GM10266 (cell line): Measurements from ENCODE around the gene SLC25A15.

Experiments used
- DNase-seq: peaks from one replicate; pipeline ENCODE4 v3.0.0; 2012; ENCODE audit errors: extremely low spot score
- TF ChIP-seq, protein P1 (sequence below): IDR thresholded peaks from 2 replicates; pipeline ENCODE4 v1.5.1; 2012; ENCODE audit warnings: mild to moderate bottlenecking, low read depth; ENCODE audit not compliant: control insufficient read depth, insufficient read depth; ENCODE audit errors: missing control alignments

The SLC25A15 gene

DNA sequence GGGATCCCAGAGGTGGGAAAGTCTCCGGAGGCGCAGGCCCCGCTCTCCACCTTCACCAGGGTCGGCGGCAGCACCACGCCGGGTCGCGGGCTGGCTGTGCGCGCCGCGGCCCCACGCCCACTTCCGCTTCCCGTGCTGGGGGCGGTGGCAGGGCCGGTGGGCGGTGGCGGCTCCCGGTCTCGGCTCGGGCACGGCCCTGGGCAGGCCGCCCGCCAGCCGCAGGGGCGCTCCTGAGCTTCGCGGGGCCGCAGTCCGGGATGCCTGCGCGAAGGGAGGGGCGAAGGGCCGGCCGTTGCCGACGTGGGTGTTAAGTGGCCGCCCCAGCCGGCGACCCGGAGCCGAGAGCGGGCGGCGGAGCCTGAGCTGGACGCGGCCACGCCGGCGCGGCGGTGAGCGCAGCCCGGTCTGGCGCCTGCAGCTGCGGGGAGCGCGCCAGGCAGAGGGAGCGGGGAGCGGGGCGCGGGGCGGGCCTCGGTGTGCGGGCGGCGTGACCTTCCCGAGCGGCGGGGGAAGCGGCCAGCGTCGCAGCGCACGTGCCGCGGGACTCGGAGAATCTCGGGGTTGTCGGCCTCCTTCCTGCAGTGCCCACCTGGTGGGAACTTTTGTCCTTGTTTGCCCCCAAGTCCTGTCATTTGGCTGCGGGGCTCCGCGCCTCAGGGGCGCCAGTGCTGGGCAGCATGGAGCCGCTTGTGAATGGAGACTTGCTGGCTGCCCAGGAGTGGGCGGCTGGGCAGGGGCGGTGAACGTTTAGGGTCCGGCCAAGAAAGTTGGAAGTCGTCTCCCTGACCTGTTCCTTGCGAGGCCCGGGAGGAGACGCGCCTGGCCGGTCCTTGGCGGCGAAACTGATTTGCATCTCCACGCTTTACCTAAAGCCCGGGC is at the start of gene SLC25A15:
SLC25A15 (plus strand) TSS at position 337 of the 879 bp plus-strand sequence. CDS start 3,616 bp downstream, outside the sequence.
- DNase-seq: peak; percentile 90
- TF ChIP-seq, protein P1, sequence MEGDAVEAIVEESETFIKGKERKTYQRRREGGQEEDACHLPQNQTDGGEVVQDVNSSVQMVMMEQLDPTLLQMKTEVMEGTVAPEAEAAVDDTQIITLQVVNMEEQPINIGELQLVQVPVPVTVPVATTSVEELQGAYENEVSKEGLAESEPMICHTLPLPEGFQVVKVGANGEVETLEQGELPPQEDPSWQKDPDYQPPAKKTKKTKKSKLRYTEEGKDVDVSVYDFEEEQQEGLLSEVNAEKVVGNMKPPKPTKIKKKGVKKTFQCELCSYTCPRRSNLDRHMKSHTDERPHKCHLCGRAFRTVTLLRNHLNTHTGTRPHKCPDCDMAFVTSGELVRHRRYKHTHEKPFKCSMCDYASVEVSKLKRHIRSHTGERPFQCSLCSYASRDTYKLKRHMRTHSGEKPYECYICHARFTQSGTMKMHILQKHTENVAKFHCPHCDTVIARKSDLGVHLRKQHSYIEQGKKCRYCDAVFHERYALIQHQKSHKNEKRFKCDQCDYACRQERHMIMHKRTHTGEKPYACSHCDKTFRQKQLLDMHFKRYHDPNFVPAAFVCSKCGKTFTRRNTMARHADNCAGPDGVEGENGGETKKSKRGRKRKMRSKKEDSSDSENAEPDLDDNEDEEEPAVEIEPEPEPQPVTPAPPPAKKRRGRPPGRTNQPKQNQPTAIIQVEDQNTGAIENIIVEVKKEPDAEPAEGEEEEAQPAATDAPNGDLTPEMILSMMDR: peak; percentile 57

DNA sequence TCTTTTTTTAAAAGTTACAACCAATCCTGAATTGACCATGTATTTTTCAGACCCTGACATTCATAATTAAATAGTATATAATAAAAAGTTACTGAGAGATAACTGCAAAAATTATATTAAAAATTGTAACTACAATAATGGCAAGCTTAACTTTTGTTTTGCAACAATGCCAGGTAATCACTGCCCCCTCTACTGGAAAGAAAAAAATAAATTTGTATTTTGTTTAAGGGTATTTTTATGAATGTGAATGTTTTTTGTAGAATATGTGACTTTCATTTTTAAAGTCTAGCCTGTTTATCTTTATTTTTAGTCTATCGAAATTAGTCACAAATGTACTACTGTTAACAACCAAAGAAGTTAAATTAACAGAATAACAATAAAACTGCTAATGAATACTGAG is 40.1 kb upstream of the SLC25A15 start:
- TF ChIP-seq, protein P1: no peak
- DNase-seq: no peak

DNA sequence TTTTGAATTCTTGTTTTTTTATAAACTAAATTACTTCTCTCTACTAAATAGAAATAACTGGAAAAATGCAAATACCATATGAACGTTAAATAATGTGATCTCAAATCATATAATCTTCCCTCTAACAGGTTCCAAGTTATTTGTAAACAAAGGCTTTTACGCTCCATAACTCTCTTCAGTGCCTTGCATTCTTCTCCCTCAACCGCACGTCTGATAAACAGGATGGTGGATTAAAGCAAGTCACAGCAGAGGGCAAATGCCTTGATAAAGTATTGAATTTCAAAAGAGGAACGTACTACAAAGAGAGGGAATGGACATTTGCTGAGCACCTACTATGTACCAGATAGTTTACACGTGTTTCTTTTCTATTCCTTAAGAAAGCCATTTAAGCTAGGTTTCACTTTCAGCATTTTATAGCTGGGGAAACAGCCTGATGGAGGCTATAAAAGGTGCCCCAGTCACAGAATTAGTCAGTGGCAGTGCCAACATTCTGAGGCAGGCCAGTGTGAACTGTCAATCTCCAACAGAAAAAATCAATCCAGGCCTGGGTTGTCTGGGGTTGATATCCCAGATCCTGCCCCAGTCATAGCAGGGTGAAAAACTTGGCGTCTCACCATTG is 34.2 kb upstream of the SLC25A15 start:
- no peak for DNase-seq
- TF ChIP-seq, protein P1: no peak

DNA sequence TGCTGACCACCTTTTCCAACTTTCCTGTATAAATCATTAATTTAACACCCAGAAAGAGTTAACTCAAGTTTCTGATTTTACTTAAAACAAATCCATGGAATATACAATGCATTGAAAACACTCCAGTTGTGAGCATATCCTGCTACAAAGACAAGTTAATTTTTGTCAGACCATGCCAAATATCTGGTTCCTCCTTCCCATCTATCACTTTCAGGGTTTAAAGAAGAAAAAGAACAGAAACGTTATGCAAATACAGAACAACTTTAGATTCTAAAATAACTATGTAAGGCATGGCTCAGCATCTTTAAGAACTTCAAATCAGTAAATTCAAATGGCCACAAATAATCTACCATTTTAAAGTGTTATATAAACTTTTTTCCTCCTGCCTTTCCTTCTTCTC is 33.4 kb upstream of the SLC25A15 start:
- DNase-seq: no peak
- TF ChIP-seq, protein P1: no peak

DNA sequence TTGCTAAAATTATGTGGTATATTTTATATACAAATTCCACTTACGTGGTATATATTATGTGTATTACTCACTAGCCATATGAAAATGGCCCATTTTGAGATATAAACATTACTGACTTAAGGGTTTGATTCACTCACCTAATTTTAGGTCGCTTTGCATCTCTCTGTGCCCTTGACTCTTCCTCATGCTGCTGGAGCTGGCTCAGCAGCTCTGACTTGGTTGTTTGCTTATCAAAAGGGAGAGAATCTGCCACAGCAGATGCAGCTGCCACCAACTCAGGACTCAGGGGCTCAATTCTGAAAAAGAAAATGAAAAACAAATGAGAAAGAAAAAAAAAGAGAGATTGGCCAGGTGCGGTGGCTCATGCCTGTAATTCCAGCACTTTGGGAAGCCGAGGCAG is 30.6 kb upstream of the SLC25A15 start:
- DNase-seq: no peak
- TF ChIP-seq, protein P1: no peak

DNA sequence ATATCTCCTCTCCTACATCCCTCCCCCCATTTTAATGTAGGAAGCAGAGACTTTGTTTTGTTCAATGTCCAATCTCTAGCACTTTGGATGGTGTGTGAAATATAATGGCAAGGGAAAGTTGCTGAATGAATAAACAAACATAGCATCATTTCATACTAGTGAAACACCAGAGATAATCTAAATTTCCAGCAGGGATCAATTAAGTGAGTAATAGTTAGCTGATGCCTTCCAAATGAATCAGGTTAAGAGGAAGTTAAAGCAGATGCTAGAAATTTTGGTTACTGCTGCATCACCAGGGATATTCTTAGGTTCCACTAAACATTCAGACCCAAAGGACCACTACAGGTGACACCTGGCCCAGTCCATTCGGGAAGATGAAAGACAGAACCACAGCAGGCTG is 26.6 kb upstream of the SLC25A15 start:
- TF ChIP-seq, protein P1: no peak
- DNase-seq: no peak
